Hematopoietic multipotent progenitor cell treated with erythropoietin and hydrocortisone succinate and interleukin-3 and kit ligand, for 8 days (in vitro differentiated cells): ENCODE results near the gene ZFHX3.

Experiments
- DNase-seq: peaks from one replicate; pipeline ENCODE4 v3.0.0-alpha.2; 2015

ZFHX3 gene

GRCh38 chr16:73068541-73069401 is 20.8 kb upstream of the ZFHX3 start:
- DNase-seq, result no peak

DNA sequence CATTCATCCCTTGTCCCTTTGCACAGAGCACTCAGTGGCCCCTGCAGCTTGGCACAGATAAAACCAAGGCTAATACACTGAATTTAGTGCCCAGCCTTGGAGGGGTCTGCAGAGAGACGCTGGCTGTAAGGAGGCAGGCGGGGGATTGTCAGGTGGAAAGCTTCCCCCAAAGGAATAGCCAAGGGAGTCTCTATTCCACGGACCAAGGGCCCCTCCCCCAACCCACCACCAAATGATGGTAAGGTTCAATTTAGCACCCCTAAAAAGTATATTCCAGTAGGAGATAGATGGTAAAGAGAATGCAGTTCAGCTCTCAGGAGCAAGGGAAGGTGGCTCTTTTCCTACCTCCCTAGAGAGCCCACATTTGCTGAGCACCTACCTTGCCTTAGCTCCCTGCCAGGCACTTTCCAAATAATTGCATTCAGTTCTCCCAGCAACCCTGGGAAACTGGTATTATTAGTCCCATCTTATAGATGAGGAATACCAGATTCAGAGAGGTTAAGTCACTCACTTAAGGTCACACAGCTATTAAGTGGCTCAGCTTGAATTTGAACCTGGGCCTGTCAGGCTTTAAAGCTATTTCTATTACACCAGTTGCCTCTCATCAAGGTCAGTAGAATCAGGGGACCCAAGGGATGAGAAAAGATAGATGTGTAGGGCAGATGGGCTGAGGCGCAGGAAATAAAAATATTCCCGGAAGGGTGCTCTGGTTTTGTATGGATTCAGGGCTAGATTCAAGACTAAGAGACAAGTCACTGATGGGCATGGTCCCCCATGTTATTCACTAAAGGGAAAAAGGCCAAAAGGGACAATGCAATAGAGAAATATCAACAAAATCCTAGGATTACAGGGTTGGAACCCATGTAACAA is 20.0 kb upstream of the ZFHX3 start:
- DNase-seq, result no peak

DNA sequence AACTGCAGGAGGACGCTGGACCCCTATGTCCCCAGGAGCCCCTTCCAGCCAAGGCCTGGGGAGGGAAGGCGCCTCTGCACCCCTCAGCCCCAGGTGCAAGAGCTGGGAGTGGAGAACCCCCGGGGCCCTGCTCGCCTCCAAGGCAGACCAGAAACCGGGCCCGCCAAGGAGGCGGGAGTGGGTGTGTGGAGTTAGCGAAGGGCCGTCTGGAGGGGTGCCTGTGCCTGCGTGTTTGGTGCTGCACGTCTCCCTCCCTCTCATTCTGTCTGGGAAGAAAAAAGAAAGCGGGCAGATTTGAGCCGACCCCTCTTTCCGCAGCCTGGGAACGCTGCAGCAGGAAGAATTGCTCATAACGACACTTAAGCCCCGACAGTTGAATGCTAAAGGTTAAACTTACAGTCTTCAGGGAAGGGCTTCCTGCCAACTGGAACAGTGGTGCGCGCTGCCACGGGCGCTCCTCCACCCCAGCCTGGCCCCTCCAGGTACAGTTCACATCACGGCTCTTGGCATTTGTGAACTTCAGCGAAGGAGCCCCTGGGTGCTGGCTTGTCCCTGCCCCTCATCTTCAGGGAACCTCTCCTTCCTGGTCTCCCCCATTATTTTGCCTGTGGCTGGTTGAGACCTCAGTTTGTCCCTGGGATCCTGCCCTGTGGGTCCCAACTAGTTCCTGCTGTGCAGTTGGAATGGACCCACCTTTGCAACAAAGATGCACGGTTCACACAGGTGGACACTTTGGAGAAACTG is 19.2 kb upstream of the ZFHX3 start:
- DNase-seq, result no peak

- DNase-seq, result no peak
Observed at GRCh38 chr16:73066331-73066926, 18.5 kb upstream of the ZFHX3 start.

DNA sequence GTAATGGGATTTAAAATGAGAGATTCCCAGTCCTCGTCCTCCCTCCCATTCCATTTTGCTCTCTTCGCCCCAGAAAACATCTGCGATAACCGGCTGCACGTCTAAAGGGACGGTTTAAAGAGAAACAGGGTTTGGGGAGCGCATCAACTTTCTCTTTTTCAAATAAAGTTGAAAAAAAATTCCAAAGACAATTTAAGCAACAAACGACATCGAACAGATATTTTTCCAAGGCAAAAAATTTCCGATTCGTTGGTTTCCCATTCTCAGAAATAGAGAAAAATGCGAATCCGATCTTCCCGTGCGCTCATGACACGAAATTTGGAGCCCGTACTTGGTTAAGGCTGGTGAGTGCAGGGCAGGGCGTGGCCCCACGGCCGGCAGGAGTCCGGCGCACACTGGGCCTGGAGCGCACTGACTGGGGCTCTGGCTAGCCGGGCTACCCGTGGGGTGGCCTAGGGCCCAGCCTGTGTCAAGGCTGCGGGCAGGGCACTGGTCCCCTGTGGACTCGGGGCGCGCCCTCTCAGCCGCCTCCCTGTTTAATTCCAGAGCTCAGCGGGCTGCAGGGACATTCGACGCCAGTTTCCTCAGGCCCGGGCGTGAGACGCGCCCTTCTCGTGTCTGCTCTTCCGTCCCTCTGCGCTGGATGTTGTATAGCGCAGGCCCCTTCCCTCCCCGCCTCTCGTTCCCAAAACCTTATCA is 17.9 kb upstream of the ZFHX3 start:
- DNase-seq, result no peak

DNA sequence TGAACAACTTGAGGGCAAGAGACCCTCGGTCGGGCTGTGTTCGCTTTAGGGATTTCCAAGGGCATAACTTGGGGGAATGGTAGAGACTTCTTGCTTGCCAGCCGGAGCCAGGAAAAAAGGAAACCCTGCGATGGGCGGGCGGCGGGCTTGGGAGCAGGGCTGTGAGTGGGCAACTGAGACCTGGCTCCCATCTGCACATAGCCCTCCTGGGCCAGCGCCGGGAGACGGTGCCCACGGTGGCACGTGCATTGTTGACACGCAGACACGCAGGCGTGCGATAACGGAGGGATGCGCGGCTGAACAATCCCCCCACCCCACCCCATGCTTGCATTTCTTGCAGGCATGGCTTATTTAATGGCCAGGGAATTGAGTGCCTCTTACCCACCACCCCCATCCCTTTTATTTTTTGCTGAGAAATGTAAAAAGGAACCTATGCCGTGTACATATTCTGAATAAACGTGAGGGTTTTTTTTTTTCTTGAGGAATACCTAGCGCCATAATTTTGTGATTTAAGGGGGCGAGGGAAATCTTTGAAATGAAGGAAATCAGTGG is 17.1 kb upstream of the ZFHX3 start:
- DNase-seq, result no peak

- no peak for DNase-seq
Observed at GRCh38 chr16:73064212-73064993, 16.5 kb upstream of the ZFHX3 start.

DNA sequence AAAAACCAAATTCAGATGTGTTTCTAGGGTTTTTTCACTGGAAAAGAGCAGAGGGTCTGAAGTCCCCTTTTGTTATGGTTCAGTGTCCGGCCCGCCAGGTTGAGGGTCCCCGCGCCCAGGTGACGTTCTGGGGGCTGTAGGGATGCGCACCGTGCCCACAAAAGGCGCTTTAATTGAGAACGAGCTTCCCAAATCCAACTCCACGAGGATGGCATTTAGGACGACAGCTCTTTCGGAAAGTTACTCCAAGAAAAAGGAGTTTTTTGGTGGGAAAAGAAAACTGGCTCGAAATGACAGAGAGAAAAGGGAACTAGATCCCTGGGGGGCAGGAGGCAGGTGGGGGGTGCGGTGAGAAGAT is 15.9 kb upstream of the ZFHX3 start:
- DNase-seq, result no peak

DNA sequence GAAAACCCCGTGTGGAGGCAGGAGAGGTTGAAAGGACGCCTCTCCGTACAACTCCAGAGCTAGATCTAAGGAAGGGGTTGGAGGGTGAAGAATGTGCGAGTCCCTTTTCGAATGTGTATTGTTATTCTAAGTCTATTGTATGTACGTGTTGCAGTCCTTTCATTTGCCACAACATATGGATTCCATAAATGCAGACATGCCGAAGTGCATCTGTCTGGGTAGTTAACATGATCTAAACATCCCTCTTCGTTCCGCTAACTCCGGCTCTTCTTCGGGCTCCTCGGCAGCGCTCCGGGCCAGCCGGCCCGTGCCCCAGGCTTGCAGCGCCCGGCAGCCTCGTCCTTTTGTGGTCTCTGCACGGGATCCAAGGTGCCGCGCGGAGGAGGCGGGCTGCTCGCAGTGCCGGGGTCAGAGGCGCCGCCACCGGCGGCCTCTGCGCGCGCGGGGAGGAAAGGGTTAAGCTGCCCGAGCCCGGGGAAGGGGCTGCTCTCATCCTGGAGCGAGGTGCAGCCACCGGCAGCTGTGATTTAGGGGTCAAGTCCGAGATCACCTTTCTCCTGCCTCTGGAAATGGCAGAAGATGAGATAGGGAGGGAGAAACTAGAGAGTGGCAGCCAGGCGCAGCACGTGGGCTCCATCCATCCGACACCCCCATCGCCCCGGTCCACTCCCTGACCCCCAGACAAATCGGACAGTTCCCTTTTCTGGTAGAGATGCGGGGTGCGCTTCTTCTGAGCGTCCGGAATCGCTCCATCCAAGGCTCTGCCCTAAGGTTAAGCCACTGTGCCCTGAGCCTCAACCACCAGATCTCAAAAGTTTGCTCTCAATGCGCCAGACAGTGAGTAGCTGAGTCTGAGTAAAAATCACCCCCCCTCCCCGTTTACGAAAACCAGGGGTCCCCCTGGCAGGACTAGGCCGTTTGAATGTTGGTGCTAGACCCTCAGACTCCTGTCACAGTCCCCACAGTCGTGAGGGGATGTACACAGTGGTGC is 15.1 kb upstream of the ZFHX3 start:
- no peak for DNase-seq

DNA sequence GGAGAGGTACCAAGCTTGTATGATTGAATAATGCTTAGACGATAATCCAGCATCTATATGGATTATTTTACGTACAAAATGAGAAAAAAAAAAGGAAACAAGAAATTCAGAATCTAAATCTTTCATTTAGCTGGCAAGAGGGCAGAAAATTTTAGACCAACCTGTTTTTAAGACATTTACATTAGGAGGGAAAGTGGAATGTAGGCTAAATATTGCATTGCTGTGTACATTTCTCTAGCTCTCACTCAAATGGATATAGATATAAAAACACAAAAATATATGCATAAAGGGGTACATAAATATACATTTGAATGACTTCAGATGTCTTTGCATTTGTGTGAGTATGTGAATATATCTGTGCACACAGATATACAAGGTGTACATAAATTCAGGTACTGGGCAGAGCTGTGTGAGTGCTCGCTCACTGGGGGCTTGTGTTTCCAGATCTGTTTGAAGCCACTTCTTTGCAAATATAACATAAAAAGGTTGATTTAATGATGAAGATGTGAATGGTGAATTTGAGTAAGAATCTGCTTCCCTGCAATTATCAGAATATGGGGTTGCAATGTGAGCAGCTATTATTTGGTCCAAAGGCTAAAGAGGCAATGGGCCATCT is 14.2 kb upstream of the ZFHX3 start:
- DNase-seq, result no peak

DNA sequence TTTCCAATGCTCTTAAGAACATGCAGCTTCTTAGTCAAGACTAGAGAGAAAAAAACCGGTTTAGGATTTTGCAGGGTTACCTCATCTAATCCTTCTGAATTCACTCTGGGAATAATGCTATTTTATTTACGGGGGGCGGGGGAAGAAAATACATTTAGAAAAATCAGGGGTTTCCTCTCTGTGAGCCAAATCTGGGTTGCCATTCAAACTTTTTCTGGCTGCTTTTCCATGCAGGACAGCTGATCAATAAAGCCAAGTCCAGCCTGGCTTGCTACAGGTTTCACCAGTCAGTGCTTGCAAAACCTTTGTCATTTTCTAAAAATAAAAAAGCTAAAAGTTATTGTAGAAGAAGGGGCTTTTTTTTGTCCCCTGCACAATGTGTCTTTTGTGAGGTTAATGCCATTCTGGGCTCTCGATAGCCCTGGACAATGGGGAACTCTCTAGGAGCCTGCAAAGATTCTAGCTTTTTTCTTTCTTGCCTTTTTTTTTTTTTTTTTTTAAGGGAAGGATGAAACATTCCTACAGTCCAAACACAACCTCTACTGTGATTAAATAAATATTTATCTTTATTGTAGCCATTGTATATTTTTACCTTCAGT is 13.1 kb upstream of the ZFHX3 start:
- DNase-seq, result no peak

DNA sequence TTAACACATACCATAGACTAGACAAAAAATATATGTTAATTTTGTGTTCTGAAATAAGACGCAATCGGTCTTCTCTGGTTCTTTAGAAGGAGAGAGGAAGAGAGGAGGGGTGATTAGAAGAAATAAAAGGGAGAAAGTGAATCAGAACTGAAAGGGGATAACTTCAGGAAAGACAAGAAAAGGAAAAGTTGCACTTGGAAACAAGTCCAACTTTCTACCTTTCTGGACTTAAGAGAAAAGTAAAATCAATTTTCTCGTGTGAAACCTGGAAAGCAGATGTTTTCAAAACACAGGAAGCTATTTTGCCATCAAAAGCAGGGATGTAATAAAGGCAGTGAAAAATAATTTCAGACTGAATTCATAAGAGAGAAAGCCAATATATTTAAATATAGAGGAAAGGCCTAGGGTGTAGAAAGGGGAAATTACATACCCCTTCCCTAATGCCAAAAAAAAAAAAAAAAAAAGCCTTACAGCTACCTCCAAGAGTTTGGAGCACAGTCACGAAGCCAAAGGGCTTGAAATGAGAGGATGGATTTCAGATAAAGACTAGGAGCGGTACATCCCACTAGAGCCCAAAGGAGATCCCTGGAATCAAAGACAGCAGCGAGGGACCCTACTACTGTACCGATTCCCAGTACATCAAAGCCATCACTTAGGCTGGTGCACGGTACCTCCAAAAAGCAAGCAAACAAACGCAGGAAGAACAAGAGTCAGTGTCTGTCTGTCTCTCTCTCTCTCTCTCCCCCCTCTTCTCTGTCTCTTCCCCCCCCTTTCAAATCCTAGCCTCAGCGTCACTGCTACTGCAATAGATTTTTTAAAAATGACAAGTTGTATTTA is 12.1 kb upstream of the ZFHX3 start:
- DNase-seq, result no peak

DNA sequence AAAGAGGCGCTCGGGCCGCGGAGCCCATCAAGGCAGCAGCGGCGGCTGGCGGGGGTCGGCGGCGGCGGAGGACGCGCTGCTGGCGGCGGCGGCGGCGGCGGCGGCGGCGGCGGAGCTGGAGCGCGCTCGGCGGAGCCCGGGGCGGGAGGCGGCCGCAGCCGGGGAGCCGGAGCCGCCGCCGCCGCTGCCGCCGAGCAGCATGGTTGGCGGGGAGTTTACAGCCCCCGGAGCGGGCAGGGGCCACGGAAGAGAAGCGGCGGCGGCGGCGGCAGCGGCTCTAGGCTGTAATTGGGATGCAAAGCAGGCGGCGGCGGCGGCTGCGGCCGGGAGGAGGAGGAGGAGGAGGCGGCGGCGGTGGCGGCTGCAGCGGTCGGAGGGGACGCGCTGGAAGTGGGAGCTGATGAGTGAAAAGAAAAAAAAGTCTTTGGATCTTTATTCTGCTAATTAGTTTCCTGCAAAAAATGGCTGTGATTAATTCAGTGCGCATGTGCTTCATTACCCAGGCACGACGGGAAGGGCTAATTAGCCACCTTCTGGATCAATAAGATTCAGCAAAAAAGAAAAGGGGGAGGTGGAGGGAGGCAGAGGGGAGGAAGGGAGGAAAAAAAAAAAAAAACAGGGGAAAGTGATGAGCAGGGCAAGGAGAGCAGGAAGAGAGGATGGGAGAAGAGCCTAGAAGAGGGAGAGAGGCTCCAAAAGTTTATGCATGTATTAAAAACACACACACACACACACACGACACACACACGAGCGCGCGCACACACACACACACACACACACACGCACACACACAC is 10.9 kb upstream of the ZFHX3 start:
- DNase-seq, result no peak

DNA sequence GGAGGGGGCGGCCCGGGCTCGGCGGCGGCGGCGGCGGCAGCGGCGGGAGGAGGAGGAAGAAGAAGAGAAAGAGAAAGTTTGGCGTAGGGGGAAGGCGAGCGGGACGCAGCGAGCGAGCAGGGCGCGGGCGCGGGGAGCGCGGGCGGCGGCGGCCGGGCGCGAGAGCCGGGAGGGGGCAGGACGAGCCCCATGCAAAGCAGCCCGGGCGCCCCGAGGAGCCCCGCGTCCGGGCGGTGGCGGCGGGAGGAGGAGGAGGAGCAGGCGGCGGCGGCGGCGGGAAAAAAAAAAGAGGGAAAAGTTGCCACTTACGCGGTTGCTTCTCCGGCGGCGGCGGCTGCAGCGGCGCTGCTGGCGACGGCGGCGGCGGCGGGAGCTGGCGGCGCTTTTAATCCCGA is 10.3 kb upstream of the ZFHX3 start:
- peak; percentile 4 for DNase-seq

DNA sequence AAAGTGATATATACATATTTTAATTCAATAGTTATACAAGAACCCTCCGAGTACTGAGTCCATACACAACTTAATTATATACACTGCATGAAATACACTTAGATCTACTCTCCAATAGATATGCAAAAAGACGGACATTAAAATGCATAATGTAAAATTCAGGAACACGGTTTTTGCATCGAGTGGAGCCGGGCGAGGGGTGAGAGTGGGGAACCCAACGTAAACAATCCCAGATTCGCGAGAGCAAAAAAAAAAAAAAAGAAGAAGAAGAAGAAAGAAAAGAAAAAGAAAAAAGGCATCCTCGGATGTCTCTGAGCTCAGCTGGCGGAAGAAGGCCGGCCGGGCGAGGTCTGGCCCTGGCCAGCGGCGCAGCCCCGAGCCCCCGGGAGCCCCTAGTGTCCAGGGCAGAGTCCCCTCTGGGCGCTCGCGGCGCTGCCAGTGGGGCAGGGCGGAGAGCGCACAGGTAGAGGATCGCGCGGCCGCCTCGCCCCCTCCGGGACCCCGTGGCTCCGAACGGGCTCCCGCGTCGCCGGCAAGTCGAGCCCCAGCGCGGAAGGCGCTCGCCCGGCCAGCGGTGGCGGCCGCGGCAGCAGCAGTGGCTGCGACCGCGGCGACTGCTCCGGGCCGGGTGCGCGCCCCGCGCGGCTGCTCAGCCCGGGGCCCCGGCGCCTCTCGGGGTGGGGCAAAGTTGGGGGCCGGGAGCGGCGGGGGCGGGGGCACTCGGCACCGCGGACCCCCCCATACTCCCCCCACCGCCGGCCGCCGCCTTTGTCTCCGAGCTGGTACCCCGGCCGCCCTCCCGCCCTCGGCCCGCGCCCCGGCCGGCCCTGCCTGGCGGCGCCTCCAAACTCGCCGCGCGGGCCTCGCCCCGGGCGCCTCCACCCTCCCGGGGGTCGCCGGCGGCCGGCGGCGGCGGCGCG is 9.6 kb upstream of the ZFHX3 start:
- DNase-seq, result no peak

- no peak for DNase-seq
Observed at GRCh38 chr16:73056921-73057290, 9.0 kb upstream of the ZFHX3 start.
